Kidney glomerular epithelial cell (primary cell): Measurements from ENCODE around the gene ELAC1.
"Not testable (repeated sequence)": the region's sequence is repeated elsewhere in the genome, so short reads cannot be mapped to it uniquely, and the experiment has no call there.

Experiments used
- DNase-seq: peaks from one replicate; lab custom pipeline; 2025; lab: John Stamatoyannopoulos, UW

The ELAC1 gene

GRCh38 chr18:50973367-50974126, 5.7 kb downstream of the ELAC1 start:
- peak; percentile 38 for DNase-seq

- DNase-seq: no peak
These were observed 9.4 kb downstream of the ELAC1 start for GRCh38 chr18:50977037-50977760.

- DNase-seq: no peak
These were observed 13.5 kb downstream of the ELAC1 start for GRCh38 chr18:50981381-50981780.

- DNase-seq: no peak
These were observed 14.4 kb downstream of the ELAC1 start for GRCh38 chr18:50982086-50982801.

- no peak for DNase-seq
These were observed 15.0 kb downstream of the ELAC1 start for GRCh38 chr18:50982802-50983179.

GRCh38 chr18:50986360-50987087, 18.7 kb downstream of the ELAC1 start:
- peak; percentile 66 for DNase-seq

- no peak for DNase-seq
These were observed 19.4 kb downstream of the ELAC1 start for GRCh38 chr18:50987261-50987660.

- DNase-seq: no peak
These were observed 21.9 kb downstream of the ELAC1 start for GRCh38 chr18:50989711-50990110.

- DNase-seq: no peak
These were observed 24.5 kb downstream of the ELAC1 start for GRCh38 chr18:50992351-50992762.

GRCh38 chr18:50994031-50994430, 26.2 kb downstream of the ELAC1 start:
- DNase-seq: no peak

GRCh38 chr18:51003174-51003573, 35.3 kb downstream of the ELAC1 start:
- DNase-seq: not testable (repeated sequence)

GRCh38 chr18:51006061-51006818, 38.4 kb downstream of the ELAC1 start:
- DNase-seq: no peak

GRCh38 chr18:51006948-51007789, 39.3 kb downstream of the ELAC1 start:
- DNase-seq: no peak

- no peak for DNase-seq
These were observed 39.9 kb downstream of the ELAC1 start for GRCh38 chr18:51007790-51008139.

GRCh38 chr18:51009072-51009471, 41.2 kb downstream of the ELAC1 start:
- DNase-seq: peak; percentile 26

GRCh38 chr18:51010218-51010617, 42.4 kb downstream of the ELAC1 start:
- no peak for DNase-seq

GRCh38 chr18:51011709-51012108, 43.9 kb downstream of the ELAC1 start:
- DNase-seq: no peak

GRCh38 chr18:51012441-51012840, 44.6 kb downstream of the ELAC1 start:
- DNase-seq: no peak

- DNase-seq: no peak
These were observed 45.4 kb downstream of the ELAC1 start for GRCh38 chr18:51013259-51013658.

GRCh38 chr18:51017140-51017879, 49.5 kb downstream of the ELAC1 start:
- no peak for DNase-seq
